ENCODE results near the gene ADORA2A. TPM values are rescaled to one million over a fixed set of nuclear protein-coding genes. Genes with fewer than 3 reads are reported as not detected.

Gene ADORA2A
- total RNA-seq, 1 experiment from 2014 or later = 3.5 TPM

GRCh38 chr22:24450610-24451009 is 23.2 kb downstream of the ADORA2A start:
- Histone ChIP-seq H4K5ac (ENCODE audit: insufficient read length, low read depth, low read length) (no peak overlapping the region), H2BK15ac (ENCODE audit: low read depth, low read length) (no peak overlapping the region), H4K91ac (ENCODE audit: insufficient read length, low read depth, low read length) (no peak overlapping the region), H3K23me2 (ENCODE audit: insufficient read length, low read depth, low read length, poor library complexity, severe bottlenecking) (no peaks in the 10 kb centered on the region), H3K9me3 (ENCODE audit: control insufficient read depth, low read depth, low read length) (no peaks in the 10 kb centered on the region), H2AFZ (ENCODE audit: low read length) (no peak overlapping the region), H3K4ac (ENCODE audit: low read depth, low read length) (no peak overlapping the region), H3K9ac (ENCODE audit: extremely low read depth, insufficient read length, low read length) (no peak overlapping the region), H3K23ac (ENCODE audit: insufficient read length, low read depth, low read length) (no peak overlapping the region), H4K8ac (replicated peaks; ENCODE audit: insufficient read length, low read depth, low read length) (no peak overlapping the region), H2BK120ac (ENCODE audit: low read depth, low read length, poor library complexity, severe bottlenecking) (no peak overlapping the region), H2BK5ac (ENCODE audit: insufficient read length, low read length) (no peak overlapping the region), H3K56ac (ENCODE audit: insufficient read length, low read depth, low read length) (no peak overlapping the region), H2BK20ac (ENCODE audit: low read depth, low read length, poor library complexity, severe bottlenecking) (no peak overlapping the region), H4K20me1 (ENCODE audit: control insufficient read depth, insufficient read depth, insufficient read length) (no peaks in the 10 kb centered on the region), H3K27ac (ENCODE audit: insufficient read length, low read depth, low read length) (no peak overlapping the region), H3K79me1 (ENCODE audit: insufficient read depth, low read depth, low read length, poor library complexity, severe bottlenecking) (no peaks in the 10 kb centered on the region), H3K27me3 (ENCODE audit: insufficient read depth, low read length) (no peaks in the 10 kb centered on the region), H3K18ac (ENCODE audit: insufficient read length, low read depth, low read length) (no peak overlapping the region), H3T11ph (ENCODE audit: low read length) (no peak overlapping the region), H3K14ac (ENCODE audit: insufficient read depth, low read length) (no peak overlapping the region), H2BK12ac (ENCODE audit: insufficient read length, low read depth, low read length) (no peak overlapping the region), H3K4me1 (ENCODE audit: insufficient read depth, low read length) (no peaks in the 10 kb centered on the region), H2AK5ac (ENCODE audit: insufficient read length, low read length) (no peak overlapping the region), H3K79me2 (ENCODE audit: insufficient read depth, low read length) (no peaks in the 10 kb centered on the region), H3K4me2 (ENCODE audit: insufficient read depth, insufficient read length, low read length) (no peak overlapping the region)
- H3K4me1 Mint-ChIP-seq = peaks cover 7 to 15% of the 10 kb centered on the region in 2 experiments
- no peak overlapping the region for H3K4me3 Mint-ChIP-seq
- H3K36me3 Mint-ChIP-seq (ENCODE audit: insufficient read depth in 1 of 3, low read depth in 3 of 3) = no peaks in the 10 kb centered on the region
- no peak for TF ChIP-seq CTCF (conservative IDR thresholded peaks at IDR 0.05)
- H3K27me3 Mint-ChIP-seq (ENCODE audit: low read depth) = peaks cover 2% of the 10 kb centered on the region
- no CpG with 5 or more reads among the region's 1 CpG for WGBS (ENCODE audit: extremely low coverage, insufficient read length, low lambda C conversion rate)
- H3K27ac Mint-ChIP-seq = no peak overlapping the region
- DNase-seq = no peak
- peaks cover 0 to 2% of the 10 kb centered on the region in 2 experiments; a peak in 2 of 5 replicates for H3K9me3 Mint-ChIP-seq

Data from H9 (cell line).